ENCODE data around the gene CDHR5.

The CDHR5 gene

DNA sequence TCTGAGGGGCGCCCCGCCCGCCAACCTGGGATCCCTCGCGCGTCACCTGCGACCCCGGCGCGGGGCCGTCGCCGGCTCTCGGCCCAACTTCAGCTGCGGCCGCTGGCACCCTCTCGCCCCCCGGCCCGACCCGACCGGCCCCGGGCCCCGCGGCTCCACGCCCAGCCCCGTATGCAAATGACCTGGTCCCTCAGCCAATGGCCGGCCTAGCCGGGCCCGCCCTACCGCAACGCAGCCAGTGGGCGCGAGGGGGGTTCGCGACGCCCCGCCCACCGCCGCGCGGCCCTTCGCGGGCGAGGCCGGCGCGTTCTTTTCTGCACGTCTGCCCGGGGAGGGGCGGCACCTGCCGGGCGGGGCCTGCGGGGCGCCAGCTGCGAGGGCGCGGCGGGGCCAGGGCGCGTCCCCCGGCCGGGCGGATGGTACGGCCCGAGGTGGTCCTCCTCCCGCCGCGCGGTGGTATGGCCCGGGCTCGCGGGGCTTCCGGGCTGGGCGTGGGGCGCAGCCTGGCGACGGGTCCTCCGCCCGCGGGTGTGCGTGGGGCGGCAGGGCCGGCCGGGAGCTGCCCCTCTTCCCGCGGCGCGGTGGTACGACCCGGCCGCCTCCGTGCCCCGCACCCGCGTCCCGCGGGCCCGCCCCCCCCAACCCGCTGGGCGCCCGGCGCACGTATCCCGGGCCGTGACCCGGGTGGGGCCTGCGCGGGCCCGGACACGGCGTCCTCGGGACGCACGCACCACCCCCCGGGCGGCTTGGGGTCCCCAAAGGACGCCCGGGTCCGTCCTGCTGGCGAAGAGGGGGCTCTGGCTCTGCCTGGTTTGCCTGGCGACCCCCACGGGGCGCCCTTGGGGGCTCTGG, 56.2 kb downstream of the CDHR5 start:
- DNase-seq (ENCODE audit: low read depth in 2 of 2) = peak; percentile 92 to 95

- no peak for DNase-seq (ENCODE audit: low read depth in 2 of 2)
These were observed 57.0 kb downstream of the CDHR5 start for GRCh38 chr11:567629-568292.

DNA sequence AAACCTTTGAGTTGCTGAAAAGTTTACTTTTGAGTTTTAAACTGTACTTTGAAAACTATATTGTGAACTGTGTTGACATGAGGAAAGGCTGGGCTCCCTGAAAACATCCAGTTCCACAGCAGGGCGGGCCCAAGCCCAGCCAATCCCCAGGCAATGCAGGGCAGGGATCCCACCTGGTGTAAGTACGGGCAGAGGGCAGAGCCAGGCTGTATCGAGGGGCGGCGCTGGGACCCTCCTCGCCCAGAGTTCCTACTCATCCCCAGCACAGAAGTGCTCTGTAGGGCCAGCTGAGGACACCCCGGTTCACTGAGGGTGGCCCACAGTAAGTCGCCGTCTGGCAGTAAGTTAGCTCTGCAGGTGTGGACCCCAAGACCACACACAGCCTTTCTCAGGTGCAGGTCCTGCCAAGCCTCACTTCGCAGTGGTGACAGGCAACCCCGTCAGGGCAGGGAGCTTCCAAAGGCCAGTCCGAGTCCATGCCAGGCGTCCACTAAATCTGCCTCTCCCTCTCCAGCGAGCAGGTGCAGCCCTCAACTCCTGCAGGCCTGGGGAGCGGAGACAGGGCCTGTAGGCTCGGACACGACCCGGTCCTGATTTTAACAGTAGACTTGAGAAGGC, 57.6 kb downstream of the CDHR5 start:
- DNase-seq (ENCODE audit: low read depth in 2 of 2) = no peak

Data from stimulated activated CD8-positive, alpha-beta memory T cell treated with anti-CD3 and anti-CD28 coated beads, Interleukin-15, amount 100 ng/mL, for 48 hours (primary cell).